Natural killer cell treated with Interleukin-12 subunit alpha and Interleukin-12 subunit beta and Interleukin-15 and Interleukin-18, amount 100 ng/mL, for 72 hours (primary cell): ENCODE measurements around the gene GRIA1. TPM values are rescaled to one million over a fixed set of nuclear protein-coding genes. Genes with fewer than 3 reads are reported as not detected.

Source experiments
- ATAC-seq, 2 donors: fragments of 150-1000 bp; cut with Tn5 transposase in 1 of 2; sonication (Bioruptor Pico), chemical (Tn5 transposase) in 1 of 2; 2 replicates each; pipeline ENCODE4 v1.10.0; 2021
- DNase-seq: peaks from one replicate; pipeline ENCODE4 v3.0.0; 2022; ENCODE audit warnings: low spot score
- H3K27ac Mint-ChIP-seq, 2 donors: 1 replicate in 1 of 2; 2 replicates in 1 of 2; pipeline ENCODE4 v1.8.0; 2022; ENCODE audit warnings: mixed read lengths in 2 of 2, mild to moderate bottlenecking in 1 of 2, moderate library complexity in 1 of 2
- H3K27me3 Mint-ChIP-seq, 2 donors: 1 replicate in 1 of 2; 2 replicates in 1 of 2; pipeline ENCODE4 v1.8.0; 2022; ENCODE audit warnings: mixed read lengths in 2 of 2
- H3K36me3 Mint-ChIP-seq: one replicate; pipeline ENCODE4 v1.8.0; 2022; ENCODE audit warnings: mixed read lengths
- H3K4me1 Mint-ChIP-seq, 2 donors: 1 replicate in 1 of 2; 2 replicates in 1 of 2; pipeline ENCODE4 v1.8.0; 2022; ENCODE audit warnings: low read depth in 2 of 2, mixed read lengths in 2 of 2, mild to moderate bottlenecking in 1 of 2
- H3K4me3 Mint-ChIP-seq: one replicate; pipeline ENCODE4 v1.8.0; 2022; ENCODE audit warnings: mixed read lengths
- H3K9me3 Mint-ChIP-seq: 2 replicates; pipeline ENCODE4 v1.8.0; 2022; ENCODE audit warnings: mixed read lengths
- total RNA-seq, 2 donors: library from RNA; stranded (reverse); gene quantifications; one replicate each; pipeline ENCODE4 v1.2.3, GENCODE V29; 2022

GRIA1 gene
- total RNA-seq, 2 donors from 2014 or later = not detected

DNA sequence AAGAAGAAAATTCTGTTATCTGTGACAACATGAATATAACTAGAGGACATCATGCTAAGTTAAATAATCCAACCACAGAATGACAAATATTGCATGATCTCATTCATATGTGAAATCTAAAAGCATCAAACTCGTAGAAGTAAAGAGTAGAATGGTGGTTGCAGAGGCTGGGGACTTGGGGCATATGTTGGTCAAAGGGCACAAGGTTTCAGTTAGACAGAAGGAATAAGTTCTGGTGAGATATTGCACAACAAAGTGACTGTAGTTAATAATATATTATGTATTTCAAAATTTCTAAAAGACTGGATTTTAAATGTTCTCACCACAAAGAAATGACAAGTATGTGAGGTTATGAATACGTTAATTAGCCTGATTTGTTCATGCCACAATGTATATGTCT, 24.8 kb downstream of the GRIA1 start:
- Mint-ChIP-seq H3K4me3 (no peak overlapping the region), H3K9me3 (peaks cover 4% of the 10 kb centered on the region), H3K36me3 (no peaks in the 10 kb centered on the region), H3K4me1 (no peaks in the 10 kb centered on the region), H3K27me3 (peaks cover 7 to 9% of the 10 kb centered on the region in 2 donors), H3K27ac (no peak overlapping the region)
- ATAC-seq (no peak), DNase-seq (no peak)

DNA sequence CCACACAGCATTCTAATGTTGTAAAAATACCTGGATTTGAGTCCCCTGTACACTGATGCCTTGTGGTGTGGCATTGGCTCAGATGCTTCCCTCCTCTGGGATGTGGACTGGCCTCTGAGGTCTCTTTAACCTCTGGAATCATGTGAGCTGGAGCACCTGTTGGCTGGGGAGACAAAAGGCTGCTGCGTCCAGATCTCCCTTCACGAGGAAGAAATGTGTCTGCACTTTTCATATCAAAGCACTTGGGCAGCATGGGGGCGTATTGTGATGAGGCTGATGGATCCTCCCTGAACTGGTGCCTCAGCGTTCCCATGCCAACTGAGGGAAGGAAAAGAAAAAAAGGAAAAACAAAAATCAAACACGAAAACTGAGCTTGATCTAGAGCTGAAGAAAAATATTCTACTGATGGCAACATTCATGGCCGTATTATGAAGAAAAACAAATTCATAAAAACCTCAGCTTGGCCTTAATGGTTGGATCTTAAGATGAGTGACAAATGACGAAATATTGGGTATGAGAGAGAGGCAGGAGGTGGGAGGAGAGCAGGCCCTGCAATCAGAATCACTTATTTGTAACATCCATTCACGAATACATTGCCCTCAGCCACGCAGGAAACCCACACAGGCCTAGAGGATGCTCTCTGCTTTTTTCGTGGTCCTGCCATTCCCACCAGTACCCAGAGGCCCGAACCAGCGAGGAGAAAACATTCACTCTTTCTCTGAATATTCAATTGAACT, 26.2 kb downstream of the GRIA1 start:
- Mint-ChIP-seq H3K4me3 (no peak overlapping the region), H3K4me1 (no peaks in the 10 kb centered on the region), H3K9me3 (peaks cover 4% of the 10 kb centered on the region), H3K27ac (no peak overlapping the region), H3K36me3 (no peaks in the 10 kb centered on the region), H3K27me3 (peaks cover 6 to 7% of the 10 kb centered on the region in 2 donors)
- no peak for DNase-seq
- no peak for ATAC-seq

DNA sequence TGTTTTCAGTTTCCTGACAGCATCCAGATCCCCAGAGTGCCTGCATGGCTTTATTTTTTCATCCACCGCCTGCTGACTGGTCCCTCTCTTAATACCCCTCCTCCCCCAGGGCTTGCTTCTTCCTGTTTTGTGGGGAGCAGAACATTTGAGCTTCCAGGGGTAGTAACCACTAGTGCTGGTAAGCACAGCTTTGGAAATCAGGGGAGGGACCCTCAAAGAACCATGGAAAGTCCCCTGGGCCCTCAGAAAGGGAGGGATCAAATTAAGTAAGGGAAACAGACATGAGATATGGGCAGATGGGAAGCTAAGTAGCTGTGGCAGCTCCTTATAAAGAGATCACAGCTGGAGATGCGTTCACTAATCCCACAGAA, 26.8 kb downstream of the GRIA1 start:
- H3K36me3 Mint-ChIP-seq = no peaks in the 10 kb centered on the region
- DNase-seq (no peak), ATAC-seq (no peak)
- H3K9me3 Mint-ChIP-seq = peaks cover 4% of the 10 kb centered on the region
- H3K27me3 Mint-ChIP-seq = peaks cover 6 to 7% of the 10 kb centered on the region in 2 donors
- H3K4me3 Mint-ChIP-seq = no peak overlapping the region
- no peak overlapping the region for H3K27ac Mint-ChIP-seq
- no peaks in the 10 kb centered on the region for H3K4me1 Mint-ChIP-seq

DNA sequence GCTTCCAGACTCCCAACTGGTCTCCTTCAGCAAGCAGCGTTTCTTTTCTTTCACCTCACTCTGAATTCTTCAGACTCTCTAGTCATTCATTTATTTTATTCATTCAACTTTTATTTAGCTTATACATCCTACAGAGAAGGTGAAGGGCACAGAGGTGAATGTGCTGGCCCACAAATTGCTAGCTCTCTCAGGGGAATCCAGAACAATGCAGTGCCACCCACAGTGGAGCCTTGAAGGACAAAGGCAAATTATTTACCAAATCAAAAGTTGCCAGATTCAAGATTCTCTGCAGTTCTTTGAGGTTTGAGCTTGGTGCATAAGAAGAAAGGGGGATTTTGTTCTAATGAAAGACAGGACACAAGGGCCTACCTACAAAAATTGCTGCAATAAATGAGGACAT, 29.7 kb downstream of the GRIA1 start:
- DNase-seq = no peak
- H3K36me3 Mint-ChIP-seq = no peaks in the 10 kb centered on the region
- no peak overlapping the region for H3K4me3 Mint-ChIP-seq
- H3K4me1 Mint-ChIP-seq = no peaks in the 10 kb centered on the region
- no peak for ATAC-seq
- no peaks in the 10 kb centered on the region for H3K9me3 Mint-ChIP-seq
- no peak overlapping the region for H3K27ac Mint-ChIP-seq
- peaks cover 6 to 15% of the 10 kb centered on the region in 2 donors for H3K27me3 Mint-ChIP-seq

DNA sequence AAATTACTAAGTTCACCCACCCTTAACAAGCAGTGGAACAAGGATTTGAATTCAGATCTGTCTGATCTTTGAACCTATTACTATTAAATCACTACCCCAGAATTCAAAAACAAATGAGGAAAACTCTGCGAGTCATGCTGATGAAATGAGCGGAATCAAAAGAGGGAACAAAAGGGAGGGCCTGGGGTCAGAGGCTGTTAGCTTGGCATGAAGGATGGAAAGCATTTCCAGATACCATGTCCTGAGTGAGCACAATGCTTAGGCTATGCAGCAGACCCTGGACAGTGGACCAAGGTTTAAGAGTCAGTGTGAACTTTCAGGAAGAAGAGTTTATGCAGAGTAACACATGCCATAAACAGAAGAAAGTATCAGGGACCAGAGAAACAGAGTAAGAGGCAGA, 30.5 kb downstream of the GRIA1 start:
- Mint-ChIP-seq H3K27ac (no peak overlapping the region), H3K4me3 (no peak overlapping the region), H3K9me3 (no peaks in the 10 kb centered on the region), H3K4me1 (no peaks in the 10 kb centered on the region), H3K36me3 (no peaks in the 10 kb centered on the region), H3K27me3 (peaks cover 4 to 15% of the 10 kb centered on the region in 2 donors)
- DNase-seq (no peak), ATAC-seq (no peak)

DNA sequence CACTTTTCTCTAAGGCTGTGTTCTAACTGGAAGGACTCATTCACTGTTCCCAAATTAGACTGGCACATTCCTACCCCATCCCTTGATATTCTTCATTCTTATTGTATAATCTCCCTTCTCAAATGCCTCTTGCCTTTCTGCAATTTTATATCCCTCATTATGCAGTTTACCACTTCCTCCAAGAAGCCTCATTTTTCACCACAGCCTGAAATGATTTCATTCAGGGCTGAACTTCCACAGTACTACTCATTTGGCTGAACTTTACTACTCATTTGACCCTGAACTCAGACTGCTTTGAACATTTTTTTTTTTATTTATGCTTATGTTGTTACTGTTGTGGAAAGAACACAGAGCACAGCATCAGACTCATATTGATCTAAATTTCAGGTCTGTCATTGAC, 32.7 kb downstream of the GRIA1 start:
- no peak overlapping the region for H3K4me3 Mint-ChIP-seq
- peaks cover 0 to 9% of the 10 kb centered on the region in 2 donors for H3K27me3 Mint-ChIP-seq
- no peak for ATAC-seq
- H3K9me3 Mint-ChIP-seq = no peaks in the 10 kb centered on the region
- no peaks in the 10 kb centered on the region for H3K4me1 Mint-ChIP-seq
- no peak overlapping the region for H3K27ac Mint-ChIP-seq
- no peaks in the 10 kb centered on the region for H3K36me3 Mint-ChIP-seq
- no peak for DNase-seq

DNA sequence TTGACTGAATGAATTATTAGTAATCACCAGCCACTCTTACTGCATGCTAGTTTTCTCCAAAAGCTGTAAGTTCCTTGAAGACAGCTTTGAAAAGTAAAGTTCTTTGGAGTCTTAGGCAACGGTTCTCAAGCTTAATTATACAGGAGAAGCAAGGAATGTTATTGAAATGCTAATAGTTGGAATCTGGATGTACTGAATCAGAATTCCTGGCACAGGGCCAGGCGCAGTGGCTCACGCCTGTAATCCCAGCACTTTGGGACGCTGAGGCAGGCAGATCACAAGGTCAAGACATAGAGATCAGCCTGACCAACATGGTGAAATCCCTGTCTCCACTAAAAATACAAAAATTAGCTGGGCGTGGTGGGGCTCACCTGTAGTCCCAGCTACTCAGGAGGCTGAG, 33.4 kb downstream of the GRIA1 start:
- H3K4me1 Mint-ChIP-seq = no peaks in the 10 kb centered on the region

DNA sequence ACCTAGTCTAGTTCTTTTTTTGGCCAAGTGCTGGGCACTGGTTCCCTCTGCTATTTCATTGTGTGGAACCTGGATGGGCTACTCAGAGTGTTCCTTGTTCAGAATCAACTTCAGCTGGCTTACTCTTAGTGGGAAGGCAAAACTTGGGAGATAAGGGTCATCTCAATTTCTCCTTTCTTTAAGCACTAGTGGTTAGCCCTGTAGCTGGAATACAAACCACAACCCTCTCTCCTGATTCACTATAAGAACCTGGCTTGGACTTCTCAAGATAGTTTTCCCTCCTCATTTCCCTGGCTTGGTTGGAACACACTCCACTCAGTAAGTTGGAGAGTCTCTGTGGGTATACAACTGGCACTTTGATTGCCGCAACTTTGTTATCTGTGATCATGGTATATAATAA, 35.1 kb downstream of the GRIA1 start:
- no peaks in the 10 kb centered on the region for H3K4me1 Mint-ChIP-seq
- no peaks in the 10 kb centered on the region for H3K9me3 Mint-ChIP-seq
- ATAC-seq (no peak), DNase-seq (no peak)
- no peak overlapping the region for H3K4me3 Mint-ChIP-seq
- H3K27me3 Mint-ChIP-seq = peaks cover 0 to 19% of the 10 kb centered on the region in 2 donors
- H3K27ac Mint-ChIP-seq = no peak overlapping the region
- H3K36me3 Mint-ChIP-seq = no peaks in the 10 kb centered on the region

More for the DNA sequence above, 33.4 kb downstream of the GRIA1 start:
- peaks cover 0 to 14% of the 10 kb centered on the region in 2 donors for H3K27me3 Mint-ChIP-seq
- DNase-seq = no peak
- no peak overlapping the region for H3K27ac Mint-ChIP-seq
- no peaks in the 10 kb centered on the region for H3K36me3 Mint-ChIP-seq
- H3K9me3 Mint-ChIP-seq = no peaks in the 10 kb centered on the region
- ATAC-seq = no peak
- no peak overlapping the region for H3K4me3 Mint-ChIP-seq

DNA sequence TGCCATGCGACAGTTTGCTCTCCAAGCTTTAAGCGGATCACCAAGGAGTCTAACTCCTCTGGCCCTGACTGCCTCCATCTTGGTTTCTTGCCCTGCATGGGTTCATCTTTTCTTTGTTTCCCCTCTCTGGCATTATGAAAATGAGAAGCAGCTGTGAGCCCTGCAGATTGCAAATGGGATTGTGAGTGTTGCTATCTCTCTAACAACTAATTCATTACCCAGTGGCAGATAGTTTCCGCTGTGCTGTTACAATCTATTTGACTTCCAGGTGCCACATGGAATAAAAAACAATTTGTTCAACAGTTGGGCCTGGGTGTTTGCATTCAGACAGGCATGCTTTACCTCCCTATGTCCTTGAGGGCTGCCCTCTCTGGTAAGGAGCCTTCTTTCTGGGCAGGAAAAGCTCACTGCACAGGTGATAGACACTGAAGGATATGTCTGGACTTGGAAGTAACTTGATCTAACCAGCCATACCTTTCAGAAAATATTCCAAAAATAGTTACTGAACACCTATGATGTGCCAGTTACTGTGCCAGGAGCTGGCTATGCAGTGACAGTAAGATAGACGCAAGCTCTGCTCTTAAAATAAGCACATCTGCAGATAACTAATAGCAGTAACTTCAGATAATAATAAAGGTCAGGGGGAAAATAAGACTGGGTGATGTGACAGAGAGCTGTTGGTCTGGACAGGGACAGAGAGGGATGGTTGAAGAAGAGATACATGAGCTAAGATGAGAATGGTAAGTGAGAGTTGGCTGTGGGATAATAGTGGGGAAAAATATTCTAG, 40.1 kb downstream of the GRIA1 start:
- no peaks in the 10 kb centered on the region for H3K9me3 Mint-ChIP-seq
- no peaks in the 10 kb centered on the region for H3K4me1 Mint-ChIP-seq
- peaks cover 3 to 16% of the 10 kb centered on the region in 2 donors for H3K27me3 Mint-ChIP-seq
- no peak overlapping the region for H3K27ac Mint-ChIP-seq
- no peaks in the 10 kb centered on the region for H3K36me3 Mint-ChIP-seq
- no peak for DNase-seq
- no peak for ATAC-seq
- no peak overlapping the region for H3K4me3 Mint-ChIP-seq

DNA sequence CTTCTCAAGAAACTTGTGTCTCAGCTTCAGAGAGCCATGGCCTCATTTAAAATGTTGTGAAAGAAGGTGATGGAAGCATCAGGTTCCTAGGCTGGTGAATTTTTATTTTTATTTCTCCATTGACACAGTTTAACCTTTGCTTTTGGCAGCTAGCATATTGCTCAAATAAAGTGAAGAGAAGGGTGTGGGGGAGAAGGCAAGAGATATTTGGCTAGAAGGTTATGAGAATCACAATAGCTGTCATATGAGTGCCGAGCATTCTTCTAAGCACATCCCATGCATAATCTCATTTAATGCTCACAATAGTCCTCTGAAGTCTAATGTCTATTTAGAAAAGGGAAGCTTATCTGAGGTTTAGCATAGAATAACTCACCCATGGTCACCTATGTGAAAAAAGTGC, 43.1 kb downstream of the GRIA1 start:
- no peaks in the 10 kb centered on the region for H3K4me1 Mint-ChIP-seq
- no peak for ATAC-seq
- peaks cover 3 to 14% of the 10 kb centered on the region in 2 donors for H3K27me3 Mint-ChIP-seq
- no peak overlapping the region for H3K27ac Mint-ChIP-seq
- no peaks in the 10 kb centered on the region for H3K36me3 Mint-ChIP-seq
- DNase-seq = no peak
- no peaks in the 10 kb centered on the region for H3K9me3 Mint-ChIP-seq
- H3K4me3 Mint-ChIP-seq = no peak overlapping the region

DNA sequence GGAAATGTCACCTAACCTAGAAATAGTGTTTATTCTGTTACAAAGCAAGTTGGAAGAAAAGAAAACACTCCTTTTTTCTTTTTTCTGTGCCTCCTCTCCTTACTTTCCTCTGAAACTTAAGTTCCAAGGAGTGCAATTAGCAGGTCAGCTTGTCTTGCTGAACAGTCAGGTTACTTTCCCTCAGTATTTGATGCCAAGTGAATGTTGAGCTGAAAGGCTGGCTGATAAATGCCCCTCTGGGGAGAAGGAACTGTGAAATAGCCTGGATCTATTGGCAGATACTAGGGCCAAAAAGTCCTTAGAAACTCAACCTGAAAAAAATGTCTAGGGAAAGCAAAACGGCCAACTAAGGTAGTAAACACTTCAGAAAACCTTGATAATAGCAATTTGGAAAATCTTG, 43.6 kb downstream of the GRIA1 start:
- ATAC-seq = no peak
- Mint-ChIP-seq H3K27me3 (peaks cover 3 to 9% of the 10 kb centered on the region in 2 donors), H3K36me3 (no peaks in the 10 kb centered on the region), H3K9me3 (no peaks in the 10 kb centered on the region), H3K4me1 (no peaks in the 10 kb centered on the region), H3K4me3 (no peak overlapping the region), H3K27ac (no peak overlapping the region)
- no peak for DNase-seq

DNA sequence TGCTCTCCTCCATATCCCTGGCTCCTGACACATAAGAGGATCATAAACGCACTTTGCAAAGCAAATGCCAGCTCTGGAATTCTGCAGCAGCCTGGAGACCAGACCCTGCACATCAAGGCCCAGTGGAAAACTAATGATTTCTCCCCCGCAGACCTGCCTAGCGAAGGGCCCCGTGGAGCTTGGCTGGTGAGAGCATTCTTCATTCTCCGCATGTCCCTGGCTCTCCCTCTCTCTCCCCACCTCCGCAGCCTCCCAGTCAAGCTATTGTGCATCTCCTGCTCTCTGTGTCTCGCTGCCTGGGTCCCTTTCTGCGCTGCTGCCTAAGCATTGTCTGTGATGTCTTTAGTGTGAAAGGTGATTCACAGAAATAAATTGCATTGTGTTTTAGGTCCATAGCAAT, 46.7 kb downstream of the GRIA1 start:
- Mint-ChIP-seq H3K27ac (no peak overlapping the region), H3K4me3 (no peak overlapping the region), H3K36me3 (no peaks in the 10 kb centered on the region), H3K27me3 (no peaks in the 10 kb centered on the region), H3K4me1 (no peaks in the 10 kb centered on the region), H3K9me3 (peaks cover 3% of the 10 kb centered on the region)
- no peak for ATAC-seq
- no peak for DNase-seq

DNA sequence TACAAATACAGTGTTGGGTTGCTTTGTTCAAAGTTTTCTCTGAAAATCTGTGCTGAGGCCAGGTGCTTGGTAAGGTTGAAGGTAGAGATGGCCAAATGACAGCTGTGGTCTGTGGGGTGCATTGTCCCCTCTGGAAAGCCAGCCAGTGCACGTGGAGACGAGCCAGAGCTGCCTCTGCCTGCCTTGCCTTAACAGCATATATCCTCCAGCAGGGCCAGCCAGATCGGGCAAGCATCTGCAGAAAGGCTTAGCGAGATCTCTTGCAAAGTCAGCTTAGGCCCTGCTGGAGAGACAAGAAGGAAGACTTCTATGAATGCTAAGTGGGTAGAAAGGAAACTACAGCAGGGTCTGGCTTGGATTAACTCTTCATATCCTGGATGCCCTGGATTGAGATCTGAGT, 49.5 kb downstream of the GRIA1 start:
- Mint-ChIP-seq H3K27me3 (peaks cover 2 to 19% of the 10 kb centered on the region in 2 donors), H3K4me3 (no peak overlapping the region)
- no peak for ATAC-seq

DNA sequence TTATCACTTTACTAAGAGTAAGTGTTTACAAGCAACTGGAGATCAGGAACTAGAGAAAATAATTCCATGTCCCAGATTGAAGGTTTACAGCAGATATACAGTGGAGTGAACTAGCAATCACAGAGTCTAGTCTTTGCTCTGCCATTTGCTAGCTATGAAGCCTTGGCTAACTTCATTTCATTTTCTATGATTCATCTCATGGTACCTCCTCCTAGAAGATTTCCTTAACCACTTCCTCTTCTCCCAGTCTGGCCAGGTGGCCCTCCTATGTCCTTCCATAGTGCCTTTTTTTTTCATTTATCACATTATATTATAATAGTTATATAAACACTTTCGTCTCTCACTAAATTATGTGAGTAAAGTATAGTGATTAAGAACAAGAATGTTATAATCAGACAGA, 52.1 kb downstream of the GRIA1 start:
- H3K4me1 Mint-ChIP-seq = no peaks in the 10 kb centered on the region
- peaks cover 7% of the 10 kb centered on the region for H3K9me3 Mint-ChIP-seq
- H3K4me3 Mint-ChIP-seq = no peak overlapping the region
- H3K27me3 Mint-ChIP-seq = peaks cover 2 to 30% of the 10 kb centered on the region in 2 donors
- no peaks in the 10 kb centered on the region for H3K36me3 Mint-ChIP-seq
- H3K27ac Mint-ChIP-seq = no peak overlapping the region
- DNase-seq = no peak
- no peak for ATAC-seq

More for the DNA sequence above, 49.5 kb downstream of the GRIA1 start:
- Mint-ChIP-seq H3K4me1 (no peaks in the 10 kb centered on the region), H3K36me3 (no peaks in the 10 kb centered on the region), H3K9me3 (peaks cover 4% of the 10 kb centered on the region), H3K27ac (no peak overlapping the region)
- DNase-seq = no peak
